Ovary (tissue), 3 donors: ENCODE results near the gene IL17RA.

Experiments
- CTCF ChIP-seq, 3 donors: fragments of 450-650 bp in 2 of 3; fragments of 200-600 bp in 1 of 3; IDR thresholded peaks; one replicate each; pipeline versions ENCODE4 v1.5.1 to v1.8.0; 2016 to 2022; ENCODE audit warnings: antibody characterized with exemption in 3 of 3, mild to moderate bottlenecking in 1 of 3
- POLR2A ChIP-seq: fragments of 450-650 bp; IDR thresholded peaks from one replicate; pipeline ENCODE4 v1.6.1; 2017; ENCODE audit warnings: antibody characterized with exemption, mild to moderate bottlenecking, moderate library complexity
- donor health status: DM: no; HTN: no; CAD: no.

- no peak for TF ChIP-seq POLR2A
- TF ChIP-seq CTCF (IDR thresholded peaks at IDR 0.05) = no peak
These were observed 13.6 kb downstream of the IL17RA start for GRCh38 chr22:17098379-17098819.
